GM18505 (cell line): ENCODE data around the gene SIGLEC12.

Experiments used
- ATAC-seq: cut with Tn5 transposase; IDR thresholded peaks from one replicate; pipeline ENCODE4 v1.9.1; 2021; ENCODE audit not compliant: unreplicated experiment
- POLR2A ChIP-seq: IDR thresholded peaks from 4 replicates; pipeline ENCODE4 v1.6.1; 2011; ENCODE audit warnings: borderline replicate concordance; ENCODE audit not compliant: insufficient read depth, insufficient read length; ENCODE audit errors: extremely low read depth

SIGLEC12 gene

GRCh38 chr19:51539821-51540366 is 38.3 kb upstream of the SIGLEC12 start:
- no peak for TF ChIP-seq POLR2A
- no peak for ATAC-seq

- no peak for TF ChIP-seq POLR2A
- ATAC-seq = no peak
Observed at GRCh38 chr19:51535535-51535934, 33.9 kb upstream of the SIGLEC12 start.

- TF ChIP-seq POLR2A = peak; percentile 51
- peak; percentile 68 for ATAC-seq
Observed at GRCh38 chr19:51531349-51532315, 30.0 kb upstream of the SIGLEC12 start, which contains the start of gene SIGLEC6. Gene SIGLEC6, minus strand, starts transcription at chr19:51531670. Its CDS starts 22 bp downstream, at chr19:51531648.

GRCh38 chr19:51530616-51531015 is 29.0 kb upstream of the SIGLEC12 start:
- ATAC-seq = no peak
- TF ChIP-seq POLR2A = no peak

GRCh38 chr19:51529301-51529700 is 27.7 kb upstream of the SIGLEC12 start:
- TF ChIP-seq POLR2A = no peak
- ATAC-seq = no peak

GRCh38 chr19:51525651-51526050 is 24.1 kb upstream of the SIGLEC12 start:
- no peak for TF ChIP-seq POLR2A
- ATAC-seq = no peak

- no peak for TF ChIP-seq POLR2A
- ATAC-seq = no peak
Observed at GRCh38 chr19:51524666-51525264, 23.2 kb upstream of the SIGLEC12 start.

GRCh38 chr19:51521781-51522180 is 20.2 kb upstream of the SIGLEC12 start:
- TF ChIP-seq POLR2A = no peak
- ATAC-seq = no peak

GRCh38 chr19:51521357-51521756 is 19.8 kb upstream of the SIGLEC12 start:
- no peak for TF ChIP-seq POLR2A
- no peak for ATAC-seq

GRCh38 chr19:51520728-51521127 is 19.1 kb upstream of the SIGLEC12 start:
- TF ChIP-seq POLR2A = no peak
- no peak for ATAC-seq

- ATAC-seq = no peak
- TF ChIP-seq POLR2A = no peak
Observed at GRCh38 chr19:51514866-51515481, 13.4 kb upstream of the SIGLEC12 start.

- ATAC-seq = no peak
- no peak for TF ChIP-seq POLR2A
Observed at GRCh38 chr19:51513968-51514367, 12.4 kb upstream of the SIGLEC12 start.

- no peak for TF ChIP-seq POLR2A
- no peak for ATAC-seq
Observed at GRCh38 chr19:51511353-51511752, 9.8 kb upstream of the SIGLEC12 start.

GRCh38 chr19:51509823-51510660 is 8.4 kb upstream of the SIGLEC12 start:
- no peak for ATAC-seq
- TF ChIP-seq POLR2A = no peak
